ENCODE measurements around the gene SPCS3.
"Not testable (repeated sequence)": the region's sequence is repeated elsewhere in the genome, so short reads cannot be mapped to it uniquely, and the experiment has no call there.

SPCS3 gene

GRCh38 chr4:176319704-176320339 is at the start of gene SPCS3:
Gene SPCS3 (plus strand): TSS chr4:176319966. CDS start chr4:176320077, 111 bp downstream.
- Histone ChIP-seq H3K9ac (ENCODE audit: low read length) (peak within 1 kb of the TSS; percentile 95), H3K9me3 (ENCODE audit: control insufficient read depth, low read length) (no peaks in the 10 kb centered on the region), H3K4me3 (ENCODE audit: low read length) (peak within 1 kb of the TSS; percentile 90), H3K36me3 (ENCODE audit: control insufficient read depth, insufficient read depth, low read length, severe bottlenecking) (no peaks in the 10 kb centered on the region), H3K27me3 (replicated peaks; ENCODE audit: control insufficient read depth, insufficient read depth, low read length) (no peaks in the 10 kb centered on the region), H3K4me1 (ENCODE audit: control insufficient read depth, insufficient read depth, low read length) (peaks cover 35% of the 10 kb centered on the region)
- peak; percentile 99 for DNase-seq (ENCODE audit: low read depth)

- no peaks in the 10 kb centered on the region for H3K9me3 ChIP-seq (ENCODE audit: control insufficient read depth, low read length)
- peak; percentile 94 for DNase-seq (ENCODE audit: low read depth)
- peak overlapping the region; percentile 81 for H3K9ac ChIP-seq (ENCODE audit: low read length)
- H3K36me3 ChIP-seq (ENCODE audit: control insufficient read depth, insufficient read depth, low read length, severe bottlenecking), result no peaks in the 10 kb centered on the region
- H3K4me1 ChIP-seq (ENCODE audit: control insufficient read depth, insufficient read depth, low read length), result peaks cover 44% of the 10 kb centered on the region
- no peaks in the 10 kb centered on the region for H3K27me3 ChIP-seq (replicated peaks; ENCODE audit: control insufficient read depth, insufficient read depth, low read length)
- peak overlapping the region; percentile 52 for H3K4me3 ChIP-seq (ENCODE audit: low read length)
Observed at GRCh38 chr4:176270669-176271068, 49.1 kb upstream of the SPCS3 start.

- H3K4me1 ChIP-seq (ENCODE audit: control insufficient read depth, insufficient read depth, low read length), result peaks cover 44% of the 10 kb centered on the region
- peak overlapping the region; percentile 52 for H3K4me3 ChIP-seq (ENCODE audit: low read length)
- peak; percentile 47 for DNase-seq (ENCODE audit: low read depth)
- no peaks in the 10 kb centered on the region for H3K36me3 ChIP-seq (ENCODE audit: control insufficient read depth, insufficient read depth, low read length, severe bottlenecking)
- peak overlapping the region; percentile 81 for H3K9ac ChIP-seq (ENCODE audit: low read length)
- H3K9me3 ChIP-seq (ENCODE audit: control insufficient read depth, low read length), result no peaks in the 10 kb centered on the region
- no peaks in the 10 kb centered on the region for H3K27me3 ChIP-seq (replicated peaks; ENCODE audit: control insufficient read depth, insufficient read depth, low read length)
Observed at GRCh38 chr4:176271749-176272148, 48.0 kb upstream of the SPCS3 start.

- Histone ChIP-seq H3K9ac (ENCODE audit: low read length) (peak overlapping the region; percentile 63), H3K36me3 (ENCODE audit: control insufficient read depth, insufficient read depth, low read length, severe bottlenecking) (no peaks in the 10 kb centered on the region), H3K9me3 (ENCODE audit: control insufficient read depth, low read length) (no peaks in the 10 kb centered on the region), H3K4me3 (ENCODE audit: low read length) (no peak overlapping the region), H3K4me1 (ENCODE audit: control insufficient read depth, insufficient read depth, low read length) (peaks cover 50% of the 10 kb centered on the region), H3K27me3 (replicated peaks; ENCODE audit: control insufficient read depth, insufficient read depth, low read length) (no peaks in the 10 kb centered on the region)
- DNase-seq (ENCODE audit: low read depth), result no peak
Observed at GRCh38 chr4:176272799-176273198, 47.0 kb upstream of the SPCS3 start.

GRCh38 chr4:176273736-176274135 is 46.0 kb upstream of the SPCS3 start:
- Histone ChIP-seq H3K4me1 (ENCODE audit: control insufficient read depth, insufficient read depth, low read length) (peaks cover 50% of the 10 kb centered on the region), H3K27me3 (replicated peaks; ENCODE audit: control insufficient read depth, insufficient read depth, low read length) (no peaks in the 10 kb centered on the region), H3K9ac (ENCODE audit: low read length) (peak overlapping the region; percentile 78), H3K4me3 (ENCODE audit: low read length) (no peak overlapping the region), H3K9me3 (ENCODE audit: control insufficient read depth, low read length) (no peaks in the 10 kb centered on the region), H3K36me3 (ENCODE audit: control insufficient read depth, insufficient read depth, low read length, severe bottlenecking) (no peaks in the 10 kb centered on the region)
- peak; percentile 58 for DNase-seq (ENCODE audit: low read depth)

- H3K4me3 ChIP-seq (ENCODE audit: low read length), result no peak overlapping the region
- peaks cover 50% of the 10 kb centered on the region for H3K4me1 ChIP-seq (ENCODE audit: control insufficient read depth, insufficient read depth, low read length)
- H3K36me3 ChIP-seq (ENCODE audit: control insufficient read depth, insufficient read depth, low read length, severe bottlenecking), result no peaks in the 10 kb centered on the region
- peak overlapping the region; percentile 78 for H3K9ac ChIP-seq (ENCODE audit: low read length)
- no peaks in the 10 kb centered on the region for H3K27me3 ChIP-seq (replicated peaks; ENCODE audit: control insufficient read depth, insufficient read depth, low read length)
- H3K9me3 ChIP-seq (ENCODE audit: control insufficient read depth, low read length), result no peaks in the 10 kb centered on the region
- DNase-seq (ENCODE audit: low read depth), result peak; percentile 69
Observed at GRCh38 chr4:176274441-176274840, 45.3 kb upstream of the SPCS3 start.

- H3K36me3 ChIP-seq (ENCODE audit: control insufficient read depth, insufficient read depth, low read length, severe bottlenecking), result no peaks in the 10 kb centered on the region
- peaks cover 33% of the 10 kb centered on the region for H3K4me1 ChIP-seq (ENCODE audit: control insufficient read depth, insufficient read depth, low read length)
- H3K9ac ChIP-seq (ENCODE audit: low read length), result no peak overlapping the region
- no peak overlapping the region for H3K4me3 ChIP-seq (ENCODE audit: low read length)
- no peaks in the 10 kb centered on the region for H3K27me3 ChIP-seq (replicated peaks; ENCODE audit: control insufficient read depth, insufficient read depth, low read length)
- H3K9me3 ChIP-seq (ENCODE audit: control insufficient read depth, low read length), result no peaks in the 10 kb centered on the region
- no peak for DNase-seq (ENCODE audit: low read depth)
Observed at GRCh38 chr4:176276710-176277109, 43.1 kb upstream of the SPCS3 start.

- Histone ChIP-seq H3K9ac (ENCODE audit: low read length) (no peak overlapping the region), H3K27me3 (replicated peaks; ENCODE audit: control insufficient read depth, insufficient read depth, low read length) (no peaks in the 10 kb centered on the region), H3K36me3 (ENCODE audit: control insufficient read depth, insufficient read depth, low read length, severe bottlenecking) (no peaks in the 10 kb centered on the region), H3K4me3 (ENCODE audit: low read length) (no peak overlapping the region), H3K9me3 (ENCODE audit: control insufficient read depth, low read length) (no peaks in the 10 kb centered on the region), H3K4me1 (ENCODE audit: control insufficient read depth, insufficient read depth, low read length) (peaks cover 27% of the 10 kb centered on the region)
- DNase-seq (ENCODE audit: low read depth), result peak; percentile 88
Observed at GRCh38 chr4:176277162-176277904, 42.4 kb upstream of the SPCS3 start.

GRCh38 chr4:176279560-176279959 is 40.2 kb upstream of the SPCS3 start:
- not testable (repeated sequence) for H3K4me3 ChIP-seq (ENCODE audit: low read length); H3K4me1 ChIP-seq (ENCODE audit: control insufficient read depth, insufficient read depth, low read length); H3K36me3 ChIP-seq (ENCODE audit: control insufficient read depth, insufficient read depth, low read length, severe bottlenecking); DNase-seq (ENCODE audit: low read depth); H3K9ac ChIP-seq (ENCODE audit: low read length); H3K9me3 ChIP-seq (ENCODE audit: control insufficient read depth, low read length); H3K27me3 ChIP-seq (replicated peaks; ENCODE audit: control insufficient read depth, insufficient read depth, low read length)

- no peaks in the 10 kb centered on the region for H3K27me3 ChIP-seq (replicated peaks; ENCODE audit: control insufficient read depth, insufficient read depth, low read length)
Observed at GRCh38 chr4:176286728-176287127, 33.0 kb upstream of the SPCS3 start.

GRCh38 chr4:176287546-176287945 is 32.2 kb upstream of the SPCS3 start:
- Histone ChIP-seq H3K9me3 (ENCODE audit: control insufficient read depth, low read length) (no peaks in the 10 kb centered on the region), H3K27me3 (replicated peaks; ENCODE audit: control insufficient read depth, insufficient read depth, low read length) (no peaks in the 10 kb centered on the region), H3K4me1 (ENCODE audit: control insufficient read depth, insufficient read depth, low read length) (no peaks in the 10 kb centered on the region), H3K9ac (ENCODE audit: low read length) (no peak overlapping the region), H3K36me3 (ENCODE audit: control insufficient read depth, insufficient read depth, low read length, severe bottlenecking) (no peaks in the 10 kb centered on the region), H3K4me3 (ENCODE audit: low read length) (no peak overlapping the region)
- no peak for DNase-seq (ENCODE audit: low read depth)

More at GRCh38 chr4:176286728-176287127, 33.0 kb upstream of the SPCS3 start:
- Histone ChIP-seq H3K9me3 (ENCODE audit: control insufficient read depth, low read length) (no peaks in the 10 kb centered on the region), H3K36me3 (ENCODE audit: control insufficient read depth, insufficient read depth, low read length, severe bottlenecking) (no peaks in the 10 kb centered on the region), H3K4me1 (ENCODE audit: control insufficient read depth, insufficient read depth, low read length) (no peaks in the 10 kb centered on the region), H3K4me3 (ENCODE audit: low read length) (no peak overlapping the region), H3K9ac (ENCODE audit: low read length) (no peak overlapping the region)
- peak; percentile 20 for DNase-seq (ENCODE audit: low read depth)
